D341Med (cell line): ENCODE data around the gene ENOX2.

Source experiments
- DNase-seq: peaks from one replicate; pipeline ENCODE4 v3.0.0; 2012; ENCODE audit warnings: low spot score

Gene ENOX2

GRCh38 chrX:130696542-130696941, 206.5 kb downstream of the ENOX2 start:
- DNase-seq = no peak

- no peak for DNase-seq
Observed at GRCh38 chrX:130695931-130696330, 207.1 kb downstream of the ENOX2 start.

- DNase-seq = no peak
Observed at GRCh38 chrX:130694983-130695382, 208.0 kb downstream of the ENOX2 start.

GRCh38 chrX:130691576-130691975, 211.4 kb downstream of the ENOX2 start:
- DNase-seq = no peak

GRCh38 chrX:130688360-130688759, 214.6 kb downstream of the ENOX2 start:
- DNase-seq = no peak

- DNase-seq = peak; percentile 8
Observed at GRCh38 chrX:130682990-130683389, 220.0 kb downstream of the ENOX2 start.

GRCh38 chrX:130680164-130681035, 222.6 kb downstream of the ENOX2 start:
- no peak for DNase-seq

GRCh38 chrX:130676861-130677260, 226.1 kb downstream of the ENOX2 start:
- DNase-seq = no peak

- DNase-seq = no peak
Observed at GRCh38 chrX:130672214-130672613, 230.8 kb downstream of the ENOX2 start.

- DNase-seq = no peak
Observed at GRCh38 chrX:130669233-130669632, 233.8 kb downstream of the ENOX2 start.

GRCh38 chrX:130665263-130665662, 237.7 kb downstream of the ENOX2 start:
- DNase-seq = no peak

GRCh38 chrX:130658310-130658709, 244.7 kb downstream of the ENOX2 start:
- DNase-seq = no peak

- DNase-seq = no peak
Observed at GRCh38 chrX:130654409-130654950, 248.5 kb downstream of the ENOX2 start.

GRCh38 chrX:130652824-130653578, 250.0 kb downstream of the ENOX2 start:
- DNase-seq = no peak

GRCh38 chrX:130649738-130650137, 253.3 kb downstream of the ENOX2 start:
- DNase-seq = no peak

- no peak for DNase-seq
Observed at GRCh38 chrX:130647468-130647867, 255.5 kb downstream of the ENOX2 start.

GRCh38 chrX:130645955-130646583, 256.9 kb downstream of the ENOX2 start:
- DNase-seq = no peak

GRCh38 chrX:130637591-130637990, 265.4 kb downstream of the ENOX2 start:
- DNase-seq = no peak

GRCh38 chrX:130636277-130636676, 266.7 kb downstream of the ENOX2 start:
- DNase-seq = no peak

- DNase-seq = no peak
Observed at GRCh38 chrX:130631011-130631410, 272.0 kb downstream of the ENOX2 start.

GRCh38 chrX:130628516-130628915, 274.5 kb downstream of the ENOX2 start:
- DNase-seq = no peak

- no peak for DNase-seq
Observed at GRCh38 chrX:130626521-130626920, 276.5 kb downstream of the ENOX2 start.

GRCh38 chrX:130625386-130625785, 277.6 kb downstream of the ENOX2 start:
- no peak for DNase-seq
